Left colon (tissue), 2 donors: Measurements from ENCODE around the gene CCDC179. TPM values are rescaled to one million over a fixed set of nuclear protein-coding genes. Genes with fewer than 3 reads are reported as not detected.

ENCODE experiments used
- ATAC-seq: fragments of 200-7000 bp; cut with Tn5 transposase; one replicate; pipeline ENCODE4 v1.9.1; 2020; ENCODE audit warnings: mild to moderate bottlenecking, moderate library complexity
- DNase-seq, 2 donors: peaks; one replicate each; pipeline ENCODE4 v3.0.0-alpha.2; 2020
- intact Hi-C, 2 donors: fragments of 100-400 bp; cut with DNase I in 1 of 2; cut with micrococcal nuclease in 1 of 2; formaldehyde crosslinking; loops; one replicate each; pipeline versions ENCODE4 v1.11.2 to v1.14.0; 2022; cut with DNase I, micrococcal nuclease
- total RNA-seq, 2 donors: library from RNA; stranded (reverse); fragmentation: NEBNext Ultra II Directional; extraction: Animal tissue kit (Norgen Biotek cat#: 25700); gene quantifications; one replicate each; pipeline ENCODE4 v1.2.1, GENCODE V29; 2021
- donor health status: DM: no; HTN: no; CAD: no.
- donor health status: DM: yes; HTN: yes; CAD: no.

The CCDC179 gene
- total RNA-seq, 2 donors from 2014 or later: not detected

DNA sequence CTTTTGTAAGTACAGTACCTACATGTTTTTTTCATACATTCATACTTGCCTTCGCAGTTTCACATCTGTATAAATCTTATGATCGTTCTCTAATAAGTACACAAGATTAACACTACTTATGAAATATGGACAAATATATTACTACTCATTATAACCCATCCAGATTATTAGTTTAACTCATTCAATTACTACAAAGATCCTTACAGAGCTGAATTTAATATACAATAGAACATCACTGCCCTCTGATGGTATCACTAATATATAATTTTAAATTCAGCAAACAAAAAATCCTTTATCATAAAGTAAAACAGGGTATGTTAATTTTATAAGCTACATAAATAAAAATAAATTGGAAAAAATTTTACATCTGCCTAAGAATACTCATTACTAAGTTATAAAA is 38.1 kb downstream of the CCDC179 start:
- no peak for ATAC-seq
- no peak for DNase-seq

DNA sequence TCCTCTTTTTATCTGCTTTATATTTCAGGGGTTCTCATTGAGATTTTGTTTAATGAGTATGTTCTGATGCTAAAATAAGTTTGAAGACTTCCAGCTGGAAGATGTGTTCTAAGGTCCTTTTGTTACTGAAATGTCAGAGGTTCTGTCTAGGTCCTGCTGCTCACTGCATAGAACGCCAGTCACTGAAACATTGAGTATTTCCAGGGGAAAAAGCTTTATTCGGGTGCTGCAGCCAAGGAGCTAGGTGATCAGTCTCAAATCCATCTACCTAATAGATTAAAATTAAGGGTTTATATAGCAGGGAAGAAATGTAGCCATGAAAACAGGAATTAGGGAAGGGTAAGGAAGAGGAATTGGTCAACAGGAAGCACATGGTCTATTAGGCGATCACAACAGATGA is 50.4 kb downstream of the CCDC179 start:
- intact Hi-C loops: no loop called here
- no peak for DNase-seq
- no peak for ATAC-seq

More for the DNA sequence above, 38.1 kb downstream of the CCDC179 start:
- intact Hi-C loops: no loop called here

DNA sequence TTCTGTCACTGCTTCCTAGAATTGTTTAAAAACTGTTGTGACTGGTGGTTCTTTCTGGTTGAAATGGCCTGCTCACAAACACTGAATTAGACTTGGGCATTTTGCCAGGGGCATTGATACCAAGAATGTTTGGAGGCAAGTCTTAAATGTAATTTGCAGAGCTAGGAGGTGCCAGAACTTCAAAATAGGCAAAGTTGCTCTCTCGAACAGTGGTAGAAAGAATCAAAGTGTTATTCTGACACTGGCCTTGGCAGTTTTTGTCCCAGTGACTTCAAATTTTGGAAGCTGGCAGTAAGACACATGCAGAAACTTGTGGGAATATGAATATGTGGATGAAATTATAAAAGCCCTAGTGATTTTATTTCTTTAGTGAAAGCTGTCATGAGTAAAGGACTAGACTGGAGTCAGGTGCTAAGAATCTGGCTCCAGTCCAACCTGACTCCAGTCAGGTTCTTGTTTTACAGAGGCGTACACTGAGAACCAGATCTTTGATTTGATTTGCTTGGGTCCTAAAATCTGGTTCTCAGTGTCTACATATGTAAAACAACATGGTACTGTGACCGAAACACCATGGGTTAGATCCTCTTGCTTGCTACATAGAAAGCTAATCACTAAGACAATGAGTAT is 51.6 kb downstream of the CCDC179 start:
- intact Hi-C loops: no loop called here
- no peak for DNase-seq

DNA sequence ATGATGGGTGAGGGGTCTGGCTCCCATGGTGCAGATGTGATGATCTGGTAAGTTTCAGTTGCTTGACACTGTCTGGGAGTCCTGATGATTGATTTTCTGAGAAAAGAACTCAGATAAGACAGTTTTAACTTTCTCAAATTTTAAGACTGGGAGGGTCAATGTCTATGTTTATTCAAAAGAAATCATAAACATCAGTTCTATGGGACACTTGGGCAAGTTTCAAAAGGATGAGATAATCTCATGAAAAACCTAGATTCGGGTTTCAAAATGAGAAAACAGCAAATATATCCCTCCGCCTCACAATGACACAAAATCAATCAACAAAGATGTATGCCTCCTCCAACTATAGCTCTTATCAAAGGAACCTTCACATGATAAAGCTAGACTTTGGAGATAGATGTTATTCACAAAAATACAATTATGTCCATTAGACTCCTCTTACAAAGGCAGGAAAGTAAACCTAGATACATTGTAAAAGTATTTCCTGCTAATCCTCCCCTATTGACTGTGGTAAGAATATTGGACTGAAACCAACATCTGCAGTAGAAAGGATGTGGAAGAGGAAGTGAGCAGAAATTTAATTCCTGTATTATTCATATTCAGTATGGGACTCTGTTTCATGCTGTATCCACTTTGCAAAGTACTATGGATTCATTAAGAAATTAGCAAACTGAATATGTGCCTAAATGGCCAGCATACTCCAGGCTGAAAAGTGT is 52.3 kb downstream of the CCDC179 start:
- intact Hi-C loops: no loop called here
- ATAC-seq (peak; percentile 54), DNase-seq (no peak)

More for the DNA sequence above, 51.6 kb downstream of the CCDC179 start:
- no peak for ATAC-seq

DNA sequence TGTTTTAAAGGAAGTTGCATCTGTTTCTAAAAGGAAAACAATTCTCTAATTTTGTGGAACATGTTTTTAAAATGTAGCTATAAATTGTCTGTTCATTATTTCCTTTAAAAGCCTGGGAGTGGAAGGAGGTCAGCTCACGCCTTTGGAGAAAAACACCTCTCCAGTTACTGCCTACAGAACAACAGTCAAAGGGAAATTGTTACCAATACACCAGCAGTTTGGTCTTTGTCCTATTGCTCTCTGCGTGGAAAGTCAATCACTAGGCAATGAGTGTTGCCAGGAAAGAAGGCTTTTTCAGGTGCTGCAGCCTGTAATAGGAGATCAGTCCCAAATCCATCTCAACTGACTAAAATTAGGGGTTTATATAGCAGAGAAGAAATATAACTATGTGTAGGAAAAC is 52.9 kb downstream of the CCDC179 start:
- DNase-seq (no peak), ATAC-seq (no peak)
- intact Hi-C loops: no loop called here

DNA sequence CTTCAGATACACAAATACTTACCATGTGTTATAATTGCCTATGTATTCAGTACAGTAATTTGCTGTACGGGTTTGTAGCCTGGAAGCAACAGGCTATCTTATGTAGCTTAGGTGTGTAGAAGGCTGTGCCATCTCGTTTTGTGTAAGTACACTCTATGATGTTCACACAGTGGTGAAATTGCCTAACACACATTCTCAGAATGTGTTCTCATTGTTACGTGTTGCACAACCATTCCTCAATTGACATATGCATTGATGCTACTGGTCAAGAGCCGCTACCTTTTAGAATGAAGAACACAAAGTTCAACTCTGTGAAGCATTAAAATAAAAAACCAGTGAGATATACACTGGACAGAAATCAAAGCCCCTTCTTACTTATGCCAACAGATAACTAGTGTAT is 57.4 kb downstream of the CCDC179 start:
- no peak for ATAC-seq
- intact Hi-C loops: no loop called here
- DNase-seq: no peak

DNA sequence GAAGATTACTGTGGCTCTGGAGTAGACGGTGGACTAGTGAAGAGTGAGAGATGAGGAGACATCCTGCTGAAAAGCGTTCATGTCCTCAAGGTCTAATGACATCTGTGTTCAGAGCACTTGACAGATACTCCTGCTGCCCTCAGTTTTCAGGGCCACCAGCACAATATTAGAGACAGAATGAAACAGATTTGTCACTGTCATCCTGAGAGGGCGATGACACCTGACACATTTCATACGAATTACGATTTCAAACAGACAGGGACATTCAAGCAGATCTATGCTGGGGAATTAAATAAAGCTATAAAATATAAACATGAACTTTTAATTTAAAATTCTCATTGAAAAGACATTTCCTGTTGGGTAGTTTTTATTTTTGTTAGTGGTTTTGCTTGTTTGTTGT is 59.8 kb downstream of the CCDC179 start:
- intact Hi-C loops: no loop called here
- no peak for ATAC-seq

DNA sequence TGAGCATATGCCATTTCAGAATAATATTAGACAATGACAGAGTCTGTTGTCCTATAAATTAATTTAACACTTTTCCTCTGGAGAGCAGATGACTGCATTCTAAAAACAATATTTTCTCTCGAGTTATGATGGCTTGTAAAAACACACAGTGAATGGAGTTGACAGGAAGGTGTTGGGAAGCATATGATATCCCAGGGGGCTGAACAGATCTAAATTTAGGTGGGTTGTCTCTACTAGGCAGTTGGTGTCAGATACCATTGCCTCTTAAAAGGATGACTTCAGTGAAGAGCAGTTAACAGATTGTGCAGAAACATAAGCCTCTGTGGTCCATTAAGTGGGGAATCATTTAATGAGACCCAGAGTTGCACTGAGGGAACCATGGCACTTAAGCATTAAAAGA is 61.4 kb downstream of the CCDC179 start:
- no peak for ATAC-seq
- no peak for DNase-seq
- intact Hi-C loops: no loop called here

More for the DNA sequence above, 59.8 kb downstream of the CCDC179 start:
- no peak for DNase-seq

DNA sequence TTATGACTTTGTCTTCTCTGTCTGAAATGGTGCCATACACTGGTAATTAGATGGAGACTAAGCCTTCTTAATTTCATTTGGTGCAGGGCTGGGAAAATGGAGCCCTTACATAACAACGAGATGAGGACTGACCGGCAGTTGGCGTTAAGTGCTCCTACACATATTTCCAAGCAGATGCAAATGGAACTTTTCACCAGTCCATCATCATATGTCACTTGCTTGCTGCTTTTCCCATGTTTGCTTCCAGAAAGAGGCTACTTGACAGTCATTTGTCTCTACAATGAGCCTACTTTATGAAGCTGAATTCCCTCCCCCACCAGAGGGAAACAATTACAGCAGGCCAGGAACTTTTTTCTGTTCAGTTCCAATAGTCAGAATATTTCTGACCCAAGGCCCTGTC is 63.2 kb downstream of the CCDC179 start:
- intact Hi-C loops: no loop called here
- no peak for DNase-seq
- ATAC-seq: no peak

Other genes starting within 250 kb of the CCDC179 start
- gene FANCF, start 234.7 kb downstream of the CCDC179 start, total RNA-seq: 10 to 100 TPM; 13.3 to 17.5 TPM
- 1 to 10 TPM; 1.6 to 2.5 TPM for gene GAS2, start 193.9 kb downstream of the CCDC179 start, total RNA-seq
- 10 to 100 TPM; 21.7 to 30.2 TPM for gene SVIP, start 30.7 kb downstream of the CCDC179 start, total RNA-seq